ENCODE data around the gene USF2.
"Not testable (repeated sequence)": the region's sequence is repeated elsewhere in the genome, so short reads cannot be mapped to it uniquely, and the experiment has no call there.

Gene USF2, protein sequence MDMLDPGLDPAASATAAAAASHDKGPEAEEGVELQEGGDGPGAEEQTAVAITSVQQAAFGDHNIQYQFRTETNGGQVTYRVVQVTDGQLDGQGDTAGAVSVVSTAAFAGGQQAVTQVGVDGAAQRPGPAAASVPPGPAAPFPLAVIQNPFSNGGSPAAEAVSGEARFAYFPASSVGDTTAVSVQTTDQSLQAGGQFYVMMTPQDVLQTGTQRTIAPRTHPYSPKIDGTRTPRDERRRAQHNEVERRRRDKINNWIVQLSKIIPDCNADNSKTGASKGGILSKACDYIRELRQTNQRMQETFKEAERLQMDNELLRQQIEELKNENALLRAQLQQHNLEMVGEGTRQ

DNA sequence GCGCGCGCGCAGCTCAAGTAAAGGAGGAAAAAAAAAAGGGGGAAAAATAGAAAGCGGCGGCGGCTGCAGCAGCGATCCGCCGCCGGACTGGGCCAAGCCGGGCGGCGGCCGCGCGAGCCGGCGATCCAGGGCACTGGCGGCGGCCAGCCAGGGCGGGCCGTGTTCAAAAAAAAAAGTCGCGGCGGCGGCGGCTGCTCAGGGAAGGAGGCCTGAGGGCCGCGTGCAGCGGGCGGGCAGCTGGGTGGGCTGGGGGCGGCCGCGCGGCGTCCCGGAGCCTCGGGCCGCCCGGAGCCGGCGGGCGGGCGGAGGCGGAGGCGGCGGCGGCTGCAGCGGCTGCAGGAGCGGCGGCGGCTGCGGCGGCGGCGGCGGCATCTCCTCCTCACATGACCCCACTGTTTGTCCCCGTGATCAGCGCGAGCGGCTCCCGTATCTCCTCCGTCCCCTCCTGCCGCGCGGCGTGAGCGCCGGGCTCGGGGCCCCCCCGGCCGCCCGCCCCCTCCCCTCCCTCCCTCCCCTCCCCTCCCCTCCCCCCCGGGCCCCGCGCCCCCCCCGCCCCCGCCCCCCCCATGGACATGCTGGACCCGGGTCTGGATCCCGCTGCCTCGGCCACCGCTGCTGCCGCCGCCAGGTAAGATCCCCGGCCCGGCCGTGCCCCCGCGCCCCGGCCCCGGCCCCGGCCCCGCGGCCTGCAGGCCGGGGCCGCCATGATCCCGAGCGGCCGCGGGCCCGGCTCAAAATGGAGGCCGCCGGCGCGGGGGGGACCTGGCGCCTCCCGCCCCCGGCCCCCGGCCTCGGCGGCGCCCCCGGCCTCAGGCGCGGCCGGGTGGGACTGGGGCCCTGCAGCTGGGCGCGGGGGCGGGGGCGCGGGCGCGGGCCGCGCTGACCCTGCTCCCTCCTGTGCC, at the start of gene USF2:
USF2 (plus strand) TSS at position 427 of the 902 bp plus-strand sequence; CDS start at position 567, 140 bp downstream.
- DNase-seq: peak; percentile 74

DNA sequence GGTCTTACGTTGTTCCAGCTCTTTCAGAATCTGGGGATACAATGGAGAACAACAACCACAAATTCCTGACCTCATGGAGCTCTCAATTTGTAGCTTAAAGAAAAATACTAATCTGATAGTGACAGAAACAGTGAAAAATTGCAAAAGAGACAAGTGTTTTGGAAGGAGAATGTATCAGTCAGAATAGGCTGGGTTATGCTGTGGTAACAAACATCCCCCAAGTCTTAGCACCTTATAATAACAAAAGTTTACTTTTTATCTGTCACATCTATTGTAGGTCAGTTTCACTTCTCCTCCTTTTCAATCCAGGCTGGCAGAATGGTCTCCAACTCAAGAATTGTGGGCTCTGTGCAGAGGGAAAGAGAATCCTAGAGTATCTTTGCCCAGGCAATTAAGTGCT, 49.8 kb upstream of the USF2 start:
- DNase-seq: no peak

DNA sequence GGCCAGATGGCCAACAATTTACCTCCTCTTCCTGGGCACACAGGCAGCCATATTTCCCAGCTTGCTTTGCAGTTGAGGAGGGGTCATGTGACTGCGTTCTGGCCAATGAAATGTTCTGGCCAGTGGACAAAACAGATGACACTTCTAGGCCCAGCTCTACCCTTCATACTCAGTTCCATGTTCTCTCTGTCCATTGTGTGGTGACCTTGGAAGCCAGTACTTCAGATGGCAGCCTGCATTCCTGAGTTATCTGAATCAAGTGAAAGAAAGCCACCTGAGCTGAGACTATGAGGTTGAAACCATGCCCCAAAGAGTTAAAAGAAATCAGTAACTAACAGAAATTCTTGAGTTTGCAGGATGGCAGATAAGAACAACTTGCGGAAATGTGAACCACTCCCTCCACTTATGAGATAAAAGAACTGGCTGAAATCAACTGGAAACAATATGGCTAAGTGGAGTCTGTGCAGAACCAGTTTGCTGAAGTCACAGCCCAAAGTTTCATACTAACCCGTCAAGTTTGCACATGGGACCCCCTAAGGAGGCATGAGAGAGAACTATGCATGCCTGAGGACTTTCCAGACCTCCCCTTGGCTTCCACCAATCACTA, 48.3 kb upstream of the USF2 start:
- no peak for DNase-seq

DNA sequence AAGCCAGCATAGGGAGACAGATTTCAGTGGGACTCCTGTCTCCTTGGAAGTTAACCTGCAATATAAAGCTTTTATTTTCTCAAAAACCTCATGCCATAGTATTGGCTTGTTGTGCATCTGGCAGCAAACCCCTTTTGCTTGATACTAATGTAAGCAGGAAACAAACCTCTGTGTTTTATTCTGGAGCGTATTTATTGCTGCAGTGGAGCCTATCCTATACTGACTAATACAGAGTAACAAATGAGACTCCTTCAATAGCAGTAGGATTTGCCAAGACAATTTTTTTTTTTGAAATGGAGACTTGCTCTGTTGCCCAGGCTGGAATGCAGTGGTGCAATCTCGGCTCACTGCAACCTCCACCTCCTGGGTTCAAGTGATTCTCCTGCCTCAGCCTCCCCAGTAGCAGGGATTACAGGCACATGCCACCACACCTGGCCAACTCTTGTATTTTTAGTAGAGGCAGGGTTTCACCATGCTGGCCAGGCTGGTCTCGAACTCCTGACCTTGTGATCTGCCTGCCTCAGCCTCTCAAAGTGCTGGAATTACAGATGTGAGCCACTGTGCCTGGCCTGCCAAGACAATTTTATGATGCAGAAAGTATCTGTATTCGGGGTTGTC, 47.7 kb upstream of the USF2 start:
- DNase-seq: not testable (repeated sequence)

DNA sequence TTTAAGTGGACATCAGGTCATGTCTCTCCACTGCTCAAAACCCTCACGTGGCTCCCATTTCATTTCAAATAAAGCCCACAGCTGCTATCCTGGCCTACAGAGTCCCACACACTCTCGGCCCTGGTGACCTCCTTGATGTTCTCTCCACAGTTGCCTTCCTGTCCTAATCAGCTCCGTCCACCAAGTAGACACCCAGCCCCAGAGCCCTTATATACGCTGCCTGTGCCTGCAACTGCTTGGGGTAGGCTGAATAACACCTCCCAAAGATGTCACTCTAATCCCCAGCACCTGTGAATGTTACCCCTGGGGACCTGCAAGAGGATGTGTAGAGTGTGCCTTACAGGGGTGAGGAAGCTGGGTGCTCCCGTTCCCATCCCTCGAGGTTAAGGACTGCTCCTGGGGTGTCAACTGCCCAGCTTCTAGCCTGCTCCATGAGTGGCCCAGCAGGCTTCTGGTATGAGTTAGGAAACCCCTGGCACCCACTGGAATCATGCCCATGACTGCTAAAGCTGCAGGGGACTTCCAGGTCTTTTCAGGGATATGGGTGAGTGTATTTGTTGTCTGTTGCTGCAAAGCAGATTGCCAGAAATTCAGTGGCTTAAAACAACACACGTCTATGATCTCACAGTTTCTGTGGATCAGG, 46.3 kb upstream of the USF2 start:
- no peak for DNase-seq

DNA sequence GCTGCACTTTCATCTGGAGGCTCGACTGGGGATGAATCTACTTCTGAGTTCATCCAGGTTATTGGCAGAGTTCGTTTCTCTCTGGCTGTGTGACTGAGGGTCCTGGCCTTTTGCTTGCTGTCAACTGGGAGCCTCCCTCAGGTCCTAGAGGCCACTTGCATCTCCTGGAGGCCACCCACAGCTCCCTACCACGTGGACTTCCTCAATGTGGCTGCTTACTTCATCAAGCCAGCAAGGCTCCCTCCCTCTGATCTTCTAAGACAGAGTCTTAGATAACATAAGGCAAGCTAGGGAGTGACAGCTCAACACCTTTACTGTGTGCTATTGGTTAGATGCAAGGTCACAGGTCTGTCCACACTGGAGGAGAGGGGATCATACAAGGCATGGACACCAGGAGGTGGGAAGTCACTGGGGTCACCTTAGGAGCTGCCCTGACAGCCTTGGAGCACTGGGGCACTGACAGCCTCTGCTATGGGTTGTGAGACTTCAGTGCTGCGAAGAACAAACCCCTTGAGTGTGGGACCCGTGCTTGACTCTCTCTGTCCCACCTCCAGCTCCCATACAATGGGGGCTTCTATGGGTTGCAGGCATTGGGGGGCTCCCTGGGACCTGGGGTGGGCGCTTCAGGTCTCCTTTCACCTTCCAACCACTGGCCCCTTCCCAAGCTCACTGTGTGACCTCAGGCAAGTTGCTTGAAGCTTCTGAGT, 45.5 kb upstream of the USF2 start:
- DNase-seq: no peak

DNA sequence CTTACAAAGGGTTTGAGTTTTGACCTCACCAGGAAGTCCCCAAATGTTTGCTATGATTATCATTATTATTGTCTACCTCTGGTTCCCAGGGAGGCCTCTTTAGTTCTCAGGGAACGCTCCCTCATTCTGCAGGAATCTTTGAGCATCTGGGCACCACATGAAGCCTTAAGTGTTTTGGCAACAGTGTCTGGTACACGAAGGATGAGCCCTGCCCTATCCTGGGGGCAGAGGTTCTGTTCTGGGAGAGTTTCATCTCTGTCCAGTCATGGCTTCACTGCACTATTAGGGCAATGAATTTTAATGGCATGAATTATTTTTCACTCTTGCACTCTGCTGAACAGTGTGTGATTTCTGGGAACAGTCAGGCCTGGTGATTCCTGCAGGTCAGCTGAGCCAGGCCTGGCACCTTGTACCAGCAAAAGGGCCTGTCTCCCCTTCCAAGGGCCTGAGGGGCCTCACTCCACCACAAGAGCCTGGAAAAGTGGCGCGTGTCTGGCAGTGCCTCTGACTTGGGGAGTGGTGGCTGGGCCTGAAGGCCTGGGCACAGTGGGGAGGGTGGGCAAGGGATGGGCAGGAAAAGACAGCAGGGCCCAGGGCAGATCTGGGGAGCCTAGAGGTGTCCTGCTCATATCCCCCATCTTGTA, 44.8 kb upstream of the USF2 start:
- DNase-seq: no peak

DNA sequence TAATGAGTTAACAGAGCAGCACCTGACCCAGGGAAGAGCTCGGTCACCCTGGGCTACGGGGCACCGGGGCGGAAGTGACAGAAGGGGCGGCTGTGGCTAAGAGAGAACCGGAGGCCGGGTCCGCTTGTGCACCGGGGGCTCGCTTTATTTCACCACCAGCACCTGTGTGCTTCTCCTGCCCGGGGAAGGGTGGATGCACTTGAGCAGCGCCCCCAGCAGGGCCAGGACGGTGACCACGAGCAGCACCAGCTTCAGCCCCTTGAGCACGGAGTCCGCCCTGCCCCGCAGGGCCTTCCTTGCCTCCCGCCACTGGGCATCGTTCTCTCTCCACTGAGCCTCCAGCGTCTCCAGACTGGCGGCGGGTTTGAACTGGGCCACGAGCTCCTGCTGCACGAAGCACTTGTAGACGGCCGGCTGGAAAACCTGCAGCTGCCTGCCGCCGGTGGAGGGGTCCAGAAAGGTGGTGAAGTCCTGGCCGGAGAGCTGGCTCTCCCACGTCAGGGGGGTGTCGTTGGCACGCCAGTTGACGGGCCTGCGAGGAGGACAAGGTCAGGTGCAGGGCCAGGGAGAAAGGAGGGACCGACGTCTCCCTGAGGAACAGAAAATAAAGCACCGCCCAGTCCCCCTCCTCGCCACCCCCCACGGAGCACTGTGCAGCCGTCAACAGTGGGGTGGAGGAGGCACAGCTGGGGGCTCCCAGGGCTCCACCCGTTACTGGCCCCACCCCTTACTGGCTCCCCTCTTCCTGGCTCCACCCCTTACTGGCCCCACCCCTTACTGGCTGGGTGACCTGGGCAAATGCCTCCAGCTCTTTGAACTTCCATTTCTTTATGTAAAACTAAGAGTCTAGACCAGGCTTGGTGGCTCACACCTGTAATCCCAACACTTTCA, 43.8 kb upstream of the USF2 start:
- DNase-seq: no peak

DNA sequence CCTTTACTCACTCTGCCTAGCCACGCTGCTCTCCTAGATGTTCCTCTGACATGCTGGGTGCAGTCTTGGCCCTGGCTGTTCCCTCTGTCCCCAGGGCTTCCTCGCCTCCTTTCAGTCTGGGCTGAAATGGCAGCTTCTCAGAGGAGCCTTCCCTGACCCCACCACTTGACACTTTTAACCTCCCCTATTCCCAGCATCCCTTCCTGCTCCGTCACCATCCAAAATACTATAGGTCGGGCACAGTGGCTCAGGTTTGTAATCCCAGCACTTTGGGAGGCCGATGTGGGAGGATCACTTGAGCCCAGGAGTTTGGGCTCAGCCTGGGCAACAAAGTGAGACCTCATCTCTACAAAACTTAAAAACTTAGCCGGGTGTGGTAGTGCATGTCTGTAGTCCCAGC, 42.8 kb upstream of the USF2 start:
- no peak for DNase-seq

DNA sequence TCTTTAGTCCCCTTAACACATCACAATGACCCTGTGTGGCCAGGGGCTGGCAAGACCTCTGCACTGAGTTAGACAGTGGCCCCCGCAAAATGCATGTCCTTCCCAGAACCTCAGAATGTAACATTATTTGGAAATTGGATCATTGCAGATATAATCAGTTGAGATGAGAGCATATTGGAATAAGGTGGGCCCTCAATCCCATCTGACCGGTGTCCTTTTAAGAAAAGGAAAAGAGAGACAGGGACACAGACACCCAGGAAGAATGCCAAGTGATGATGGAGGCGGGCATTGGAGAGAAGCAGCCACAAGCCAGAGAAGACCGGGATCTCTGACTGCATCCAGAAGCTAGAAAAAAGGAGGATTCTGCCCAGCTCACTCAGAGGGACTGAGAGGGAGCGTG, 42.0 kb upstream of the USF2 start:
- no peak for DNase-seq

DNA sequence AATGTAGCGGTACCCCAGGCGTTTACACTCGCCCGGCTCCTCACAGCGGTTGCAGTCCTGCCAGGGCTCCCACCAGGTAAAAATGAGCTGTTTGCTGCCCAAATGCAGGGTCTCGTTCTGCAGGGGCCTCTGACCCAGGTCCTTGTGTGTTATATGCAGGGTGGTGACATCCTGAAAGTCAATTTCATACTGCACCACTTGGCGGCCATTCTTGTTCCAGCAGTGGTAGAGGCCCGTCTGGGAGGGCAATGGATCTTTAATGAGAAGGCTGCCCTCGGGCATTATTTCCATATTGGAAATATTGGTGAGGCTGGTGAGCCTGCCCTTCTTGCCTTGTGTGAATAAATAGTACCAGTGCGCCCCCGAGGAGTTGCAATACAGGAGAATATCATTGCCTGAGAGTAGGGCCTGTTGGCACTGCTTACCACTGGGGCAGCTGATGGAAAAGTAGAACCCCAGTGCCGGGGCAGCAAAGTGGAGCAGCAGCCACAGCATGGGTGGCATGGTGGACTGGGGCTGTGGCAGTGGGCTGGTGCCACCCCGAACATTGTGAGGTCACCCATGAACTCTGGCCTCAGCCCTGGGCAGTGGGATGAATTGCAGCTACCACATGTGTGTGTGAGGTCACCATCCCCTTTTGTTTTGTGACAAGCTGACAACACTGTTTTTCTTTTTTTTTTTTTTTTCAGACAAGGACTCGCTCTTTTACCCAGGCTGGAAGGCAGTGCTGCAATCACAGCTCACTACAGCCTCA, 40.4 kb upstream of the USF2 start, which contains the start of gene FAM187B:
FAM187B (minus strand) TSS at position 563 of the 754 bp plus-strand sequence; CDS start at position 504, 59 bp downstream.
- no peak for DNase-seq

DNA sequence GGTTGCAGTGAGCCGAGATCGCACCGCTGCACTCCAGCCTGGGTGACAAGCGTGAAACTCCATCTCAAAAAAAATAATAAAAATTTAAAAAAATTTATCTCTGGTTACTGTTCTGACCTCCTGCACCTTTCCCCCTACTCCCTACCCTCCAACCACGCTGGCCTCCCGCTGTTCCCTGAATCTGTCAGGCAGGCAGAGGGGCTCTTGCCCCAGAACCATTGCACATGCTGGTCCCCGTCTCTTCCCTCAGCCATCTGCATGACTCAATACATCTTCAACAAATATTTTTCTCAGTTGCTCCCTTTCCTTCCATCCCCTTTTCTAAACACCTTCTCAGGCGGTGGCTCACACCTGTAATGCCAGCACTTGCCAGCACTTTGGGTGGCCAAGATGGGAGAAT, 39.2 kb upstream of the USF2 start:
- DNase-seq: no peak

DNA sequence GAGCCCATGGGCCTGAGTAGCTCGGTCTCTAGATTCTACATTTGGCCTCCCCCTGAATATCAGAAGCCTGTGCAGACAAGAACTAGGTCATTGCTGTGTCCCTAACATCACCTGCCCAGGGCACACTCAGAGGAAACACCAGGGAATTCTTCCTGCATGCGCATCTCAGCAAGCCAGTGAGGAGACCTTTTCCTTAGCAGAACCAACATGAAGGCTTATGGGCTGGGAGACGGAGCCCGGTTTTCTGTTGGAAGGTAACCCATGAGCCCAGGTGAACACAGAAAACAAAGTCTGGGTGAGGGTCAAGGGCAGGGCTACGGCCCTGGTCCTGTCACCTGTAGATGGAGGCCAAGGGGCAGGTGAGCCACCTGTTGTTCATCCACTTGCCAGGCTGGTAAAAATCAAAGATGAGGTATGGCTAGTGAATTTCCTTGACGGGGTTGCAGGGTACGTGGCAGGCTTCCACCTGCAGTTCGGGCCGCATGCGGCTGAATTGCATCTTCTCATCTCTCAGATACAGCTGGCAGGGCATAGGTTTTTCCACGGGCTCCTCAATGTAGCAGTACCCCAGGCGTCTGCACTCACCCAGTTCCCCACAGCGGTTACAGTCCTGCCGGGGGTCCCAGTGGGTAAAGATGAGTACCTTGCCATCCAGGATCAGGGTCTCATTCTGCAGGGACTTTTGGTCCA, 36.7 kb upstream of the USF2 start:
- DNase-seq: no peak

DNA sequence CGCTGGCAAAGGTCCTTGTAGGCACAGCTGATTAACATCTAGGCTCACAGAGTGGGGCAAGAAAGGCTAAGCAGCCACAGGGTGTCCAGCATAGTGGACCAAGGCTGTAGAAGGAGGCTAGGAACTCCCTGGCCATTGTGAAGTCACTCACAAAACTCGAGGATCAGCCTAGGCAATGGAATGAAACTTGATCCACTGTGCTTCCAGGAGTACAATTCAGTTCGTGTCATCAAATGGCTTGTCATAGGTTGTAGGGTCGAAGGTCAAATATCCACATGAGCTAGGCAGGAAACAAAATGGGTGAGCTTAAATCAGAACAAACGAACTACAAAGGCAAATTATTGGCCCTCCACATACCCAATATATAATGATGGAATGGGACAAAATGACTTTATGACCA, 35.9 kb upstream of the USF2 start:
- no peak for DNase-seq

DNA sequence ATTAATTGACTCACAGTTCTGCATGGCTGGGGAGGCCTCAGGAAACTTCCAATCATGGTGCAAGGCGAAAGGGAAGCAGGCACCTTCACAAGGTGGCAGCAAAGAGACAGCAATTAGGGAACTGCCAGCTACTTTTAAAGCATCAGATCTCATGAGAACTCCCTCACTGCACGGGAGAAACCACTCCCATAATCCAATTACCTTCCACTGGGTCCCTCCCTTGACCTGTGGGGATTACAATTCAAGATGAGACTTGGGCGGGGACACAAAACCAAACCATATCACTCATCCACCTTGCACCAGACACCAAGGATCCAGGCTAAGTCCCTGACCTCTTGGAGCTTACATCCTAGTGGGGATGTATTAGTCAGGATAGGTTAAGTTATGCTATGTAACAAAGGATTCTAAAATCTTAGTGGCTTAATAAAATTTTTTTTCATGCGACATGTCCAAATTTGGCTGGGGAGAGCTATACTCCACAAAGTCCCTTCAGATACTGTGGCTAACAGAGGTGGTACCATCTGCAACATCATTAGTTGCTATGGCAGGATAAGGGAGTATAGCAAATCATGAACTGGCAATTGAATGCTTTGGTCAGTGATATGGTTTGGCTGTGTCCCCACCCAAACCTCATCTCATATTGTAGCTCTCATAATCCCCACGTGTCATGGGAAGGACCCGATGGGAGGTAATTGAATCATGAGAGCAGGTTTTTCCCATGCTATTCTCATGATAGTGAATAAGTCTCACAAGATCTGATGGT, 31.9 kb upstream of the USF2 start:
- peak; percentile 69 for DNase-seq

DNA sequence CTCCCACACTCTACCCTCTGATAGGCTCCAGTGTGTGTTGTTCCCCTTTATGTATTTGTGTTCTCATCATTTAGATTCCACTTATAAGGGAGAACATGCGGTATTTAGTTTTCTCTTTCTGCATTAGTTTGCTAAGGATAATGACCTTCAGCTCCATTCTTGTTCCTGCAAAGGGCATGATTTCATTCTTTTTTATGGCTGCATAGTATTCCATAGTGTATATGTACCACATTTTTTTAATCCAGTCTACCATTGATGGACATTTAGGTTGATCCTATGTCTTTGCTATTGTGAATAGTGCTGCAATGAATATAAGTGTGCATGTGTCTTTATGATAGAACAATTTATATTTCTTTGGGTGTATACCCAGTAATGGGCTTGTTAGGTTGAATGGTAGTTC, 29.2 kb upstream of the USF2 start:
- not testable (repeated sequence) for DNase-seq

DNA sequence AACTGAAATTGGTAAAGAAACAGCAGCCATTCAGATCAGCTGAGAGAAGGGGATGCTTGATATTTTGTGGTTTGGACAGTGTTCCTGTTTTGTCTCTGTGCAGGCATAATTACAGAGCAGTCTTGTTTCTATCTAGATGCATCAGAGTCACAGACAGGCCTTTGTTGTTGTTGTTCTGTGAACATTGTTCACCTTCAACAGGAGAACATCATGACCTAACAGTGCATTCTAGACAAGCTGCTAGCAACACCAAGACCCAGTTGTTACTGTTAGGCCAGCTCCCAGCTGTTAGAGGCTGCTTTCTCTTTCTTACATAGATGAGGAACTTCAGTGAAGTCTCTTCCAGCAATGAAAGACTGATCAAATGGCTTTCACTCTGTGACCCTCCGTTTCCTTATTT, 28.4 kb upstream of the USF2 start:
- peak; percentile 55 for DNase-seq

DNA sequence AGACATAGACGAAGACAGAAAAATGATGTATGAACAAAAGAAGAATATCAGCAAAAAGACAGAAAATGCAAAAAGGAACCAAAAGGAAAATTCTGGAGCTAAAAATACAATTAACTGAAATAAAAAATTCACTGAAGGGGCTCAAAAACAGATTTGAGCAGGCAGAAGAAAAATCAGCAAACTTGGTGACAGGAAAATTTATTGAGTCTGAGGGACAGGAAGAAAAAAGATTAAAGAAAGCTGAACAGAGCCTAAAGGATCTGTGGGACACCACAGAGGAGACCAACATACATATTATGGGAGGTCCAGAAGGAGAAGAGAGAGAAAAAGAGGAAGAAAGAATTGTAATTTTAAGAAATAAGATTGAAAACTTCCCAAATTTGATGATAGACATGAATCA, 27.3 kb upstream of the USF2 start:
- no peak for DNase-seq

Measured in CD4-positive, alpha-beta T cell treated with Interleukin-17A for 4 hours (primary cell).